GM15510 (cell line): ENCODE results near the gene NUBP2.

ENCODE experiments used
- POLR2A ChIP-seq: IDR thresholded peaks from 3 replicates; pipeline ENCODE4 v1.6.1; 2011; ENCODE audit warnings: borderline replicate concordance; ENCODE audit not compliant: insufficient read length; ENCODE audit errors: extremely low read depth

Gene NUBP2, protein sequence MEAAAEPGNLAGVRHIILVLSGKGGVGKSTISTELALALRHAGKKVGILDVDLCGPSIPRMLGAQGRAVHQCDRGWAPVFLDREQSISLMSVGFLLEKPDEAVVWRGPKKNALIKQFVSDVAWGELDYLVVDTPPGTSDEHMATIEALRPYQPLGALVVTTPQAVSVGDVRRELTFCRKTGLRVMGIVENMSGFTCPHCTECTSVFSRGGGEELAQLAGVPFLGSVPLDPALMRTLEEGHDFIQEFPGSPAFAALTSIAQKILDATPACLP

DNA sequence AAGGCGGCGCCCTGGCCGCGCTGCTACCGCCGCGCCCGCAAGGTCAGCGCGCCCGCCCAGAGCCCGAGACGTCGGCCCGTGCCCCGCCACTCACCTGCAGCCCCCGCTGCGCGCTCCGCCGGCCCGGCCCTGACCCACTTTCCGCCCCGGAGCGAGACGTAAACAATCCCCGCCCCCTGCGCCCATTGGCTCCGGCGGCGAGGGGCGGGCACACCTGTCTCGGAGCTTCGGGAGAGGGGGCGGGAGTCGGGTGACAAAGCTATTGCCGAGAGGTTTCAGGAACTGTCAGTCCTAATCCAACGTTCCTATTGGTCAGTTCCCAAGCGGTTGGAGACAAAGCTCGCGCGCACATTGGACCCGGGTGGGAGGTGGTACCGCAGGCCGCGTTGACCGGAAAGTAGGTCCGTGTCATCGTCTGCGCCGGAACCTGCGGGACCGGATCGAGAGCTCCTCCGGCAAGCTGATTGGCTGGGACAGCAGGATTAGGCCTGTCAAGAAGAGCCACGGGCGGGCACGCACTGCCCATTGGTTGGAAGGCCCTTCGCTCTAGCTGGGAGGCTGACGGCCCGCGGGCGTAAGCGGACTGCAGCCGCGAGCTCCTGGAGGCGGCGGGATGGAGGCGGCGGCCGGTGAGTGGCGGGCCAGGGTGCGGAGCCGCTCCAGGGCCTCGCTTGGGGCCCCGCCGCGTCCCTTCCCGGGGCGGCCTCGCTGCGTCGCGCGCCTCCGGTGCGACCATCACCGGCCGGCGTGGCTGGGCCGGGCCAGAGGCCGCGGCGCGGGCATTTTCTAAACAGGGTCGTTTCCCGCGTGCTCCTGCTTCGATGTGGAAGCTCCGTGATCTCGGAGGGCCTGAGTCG is at the start of gene NUBP2, which contains the start of gene SPSB3:
NUBP2 (plus strand) TSS at position 553 of the 857 bp plus-strand sequence; CDS start at position 614, 61 bp downstream.
SPSB3 (minus strand) TSS at position 164 of the 857 bp plus-strand sequence. CDS start 1,088 bp downstream, outside the sequence.
- TF ChIP-seq POLR2A, result peak; percentile 77

DNA sequence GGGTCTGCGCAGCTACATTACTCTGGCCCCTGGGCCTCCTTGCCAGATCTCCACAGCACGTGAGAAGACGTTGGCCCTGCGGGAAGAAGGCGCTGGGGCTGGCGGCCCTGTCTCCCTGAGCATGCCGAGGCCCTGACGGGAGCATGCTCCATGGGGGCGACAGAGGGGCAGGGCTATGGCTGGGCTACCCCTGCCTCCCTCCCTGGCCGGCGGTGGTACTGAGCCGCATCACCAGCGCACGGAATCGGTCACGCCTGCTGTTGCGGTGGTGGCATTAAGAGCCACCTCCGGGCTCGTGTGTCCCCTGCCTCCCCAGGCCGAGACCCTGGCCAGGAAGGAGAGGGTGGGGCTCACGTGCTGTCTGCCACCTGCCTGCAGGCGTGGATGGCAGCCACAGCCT is 48.6 kb upstream of the NUBP2 start:
- TF ChIP-seq POLR2A, result no peak

DNA sequence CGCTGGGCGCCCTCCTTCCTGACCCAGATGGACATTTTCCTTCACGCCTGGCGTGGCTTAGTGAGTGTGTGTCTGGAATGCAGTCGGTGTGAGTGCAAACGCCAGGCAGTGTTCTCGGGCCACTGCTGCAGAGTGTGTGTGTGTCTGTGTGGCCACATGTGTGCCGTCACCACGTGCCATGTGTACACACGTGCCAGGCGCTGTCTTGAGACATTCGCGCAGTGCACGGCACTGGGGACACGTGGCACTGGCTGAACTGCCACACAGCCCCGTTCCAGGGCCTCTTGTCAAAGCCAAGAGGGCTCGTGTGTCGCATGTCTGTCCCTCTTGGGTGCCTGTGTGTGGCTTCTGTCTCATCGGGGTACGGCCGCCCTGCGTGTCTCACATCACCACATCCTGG is 47.9 kb upstream of the NUBP2 start:
- TF ChIP-seq POLR2A, result no peak

- no peak for TF ChIP-seq POLR2A
These were observed 42.5 kb upstream of the NUBP2 start for GRCh38 chr16:1740234-1740633.

GRCh38 chr16:1740781-1741490 is 41.8 kb upstream of the NUBP2 start:
- no peak for TF ChIP-seq POLR2A

- TF ChIP-seq POLR2A, result no peak
These were observed 41.1 kb upstream of the NUBP2 start for GRCh38 chr16:1741553-1742165.

GRCh38 chr16:1743376-1744337 is 39.1 kb upstream of the NUBP2 start:
- no peak for TF ChIP-seq POLR2A

- no peak for TF ChIP-seq POLR2A
These were observed 38.4 kb upstream of the NUBP2 start for GRCh38 chr16:1744338-1744840.

DNA sequence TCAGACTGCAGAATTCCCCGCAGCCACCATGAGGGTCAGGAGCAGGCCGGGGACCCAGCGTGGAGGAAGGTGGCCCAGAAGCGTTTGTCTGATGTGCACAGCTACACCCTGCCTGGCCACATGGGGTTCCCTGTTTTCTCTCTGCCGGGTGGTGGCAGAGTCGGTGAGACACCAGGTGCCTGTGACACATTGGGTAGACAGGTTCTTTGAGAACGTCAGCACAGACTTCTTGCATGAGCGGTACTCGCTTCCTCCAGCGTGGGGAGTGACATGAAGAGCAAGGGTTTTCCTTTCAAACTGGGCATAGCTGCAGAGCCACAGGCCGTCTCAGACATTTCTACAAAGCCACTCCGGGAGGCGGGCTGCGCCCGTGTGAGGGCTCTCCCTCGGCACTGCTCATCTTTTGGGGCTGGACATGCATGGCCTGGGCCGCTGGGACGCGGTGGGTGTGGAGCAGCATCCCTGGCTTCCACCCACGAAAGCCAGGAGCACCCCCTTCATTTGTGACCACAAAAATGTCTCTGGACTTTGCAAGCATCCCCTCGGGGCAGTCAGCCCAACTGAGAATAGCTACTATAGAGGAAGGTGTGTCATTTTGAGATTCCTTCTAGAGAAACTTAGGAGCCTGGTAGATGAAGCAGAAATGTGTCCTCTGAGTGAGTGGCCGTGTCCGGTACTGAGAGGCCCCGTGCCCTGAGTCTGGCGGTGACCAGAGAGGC is 37.4 kb upstream of the NUBP2 start:
- no peak for TF ChIP-seq POLR2A

DNA sequence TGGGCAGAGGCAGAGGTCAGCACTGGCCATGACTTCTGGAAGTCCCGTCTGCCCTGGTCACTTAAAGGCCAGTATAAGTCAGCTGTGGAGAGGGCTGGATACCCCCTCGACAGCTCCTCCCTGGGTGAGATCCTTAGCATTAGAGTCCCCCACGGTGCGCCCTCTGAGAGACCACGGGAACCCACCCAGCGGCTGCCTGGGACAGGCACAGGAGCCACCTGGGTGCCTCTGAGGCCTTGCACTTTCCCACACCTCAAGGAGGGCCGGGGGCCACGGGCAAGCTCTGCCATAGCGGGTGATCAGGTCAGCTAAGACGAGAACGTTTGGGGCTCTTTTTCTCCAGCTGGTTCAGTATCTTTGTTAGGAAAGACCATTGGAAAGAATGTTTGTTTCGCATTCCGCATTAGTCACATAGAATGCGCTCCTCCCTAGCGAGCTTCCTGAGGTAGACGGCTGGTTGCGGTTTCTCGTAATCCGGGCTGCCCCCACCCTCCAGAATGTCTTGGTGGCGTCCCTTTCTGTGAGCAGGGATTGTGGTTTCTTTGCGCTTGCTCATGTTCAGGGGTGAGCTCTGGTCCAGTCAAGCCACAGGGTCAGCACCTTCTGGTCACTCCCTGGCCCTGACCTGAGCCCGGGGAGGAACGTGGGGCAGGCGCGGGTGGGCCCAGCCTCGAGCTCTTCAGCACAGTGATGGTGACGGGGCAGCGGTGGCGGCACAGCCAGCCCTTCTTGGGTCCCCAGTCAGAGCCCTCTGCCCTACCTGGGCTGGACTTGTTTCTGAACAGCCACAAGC is 36.7 kb upstream of the NUBP2 start:
- TF ChIP-seq POLR2A, result no peak

- TF ChIP-seq POLR2A, result no peak
These were observed 36.0 kb upstream of the NUBP2 start for GRCh38 chr16:1746693-1747195.

DNA sequence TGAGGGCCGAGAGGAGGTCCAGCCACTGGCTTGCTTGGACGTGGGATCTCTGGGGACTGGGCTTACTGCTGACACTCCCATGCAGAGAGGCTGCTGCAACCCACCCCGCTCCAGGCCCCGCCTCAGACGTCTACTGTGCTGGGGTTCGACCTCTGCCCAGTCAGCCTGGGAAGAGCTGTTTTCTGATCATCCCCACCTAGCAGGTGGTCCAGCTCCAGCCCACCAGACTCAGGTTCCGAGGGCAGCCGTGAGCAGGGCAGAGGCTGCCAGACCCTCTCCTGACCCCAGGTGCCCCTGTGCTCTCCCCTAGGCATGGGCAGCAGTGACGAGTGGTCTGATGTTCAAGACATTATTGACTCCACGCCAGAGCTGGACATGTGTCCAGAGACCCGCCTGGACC is 34.8 kb upstream of the NUBP2 start:
- no peak for TF ChIP-seq POLR2A
